ENCODE measurements around the gene LSS.

The LSS gene

GRCh38 chr21:46168659-46169386 lies 59.8 kb downstream of the LSS start:
- DNase-seq (ENCODE audit: low spot score) = no peak

- no peak for DNase-seq (ENCODE audit: low spot score)
Measured at GRCh38 chr21:46168238-46168637, 60.3 kb downstream of the LSS start.

GRCh38 chr21:46165098-46165497 lies 63.5 kb downstream of the LSS start:
- no peak for DNase-seq (ENCODE audit: low spot score)

DNA sequence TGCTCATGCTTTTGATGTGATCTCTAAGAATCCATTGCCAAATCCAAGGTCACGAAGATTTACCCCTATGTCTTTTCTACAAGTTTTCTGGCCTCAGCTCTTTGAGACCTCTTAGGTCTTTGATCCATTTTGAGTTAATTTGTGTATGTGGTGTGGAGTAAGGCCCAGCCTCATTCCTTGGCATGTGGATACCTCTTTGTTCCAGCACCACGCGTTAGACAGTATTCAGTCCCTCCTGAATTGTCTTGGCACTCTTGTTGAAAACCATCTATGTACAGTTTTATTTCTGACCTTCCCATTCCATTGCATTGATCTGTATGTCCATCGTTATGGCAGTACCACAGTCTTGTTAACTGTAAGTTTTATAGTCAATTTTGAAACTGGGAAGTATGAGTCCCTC lies 65.2 kb downstream of the LSS start:
- DNase-seq (ENCODE audit: low spot score) = no peak

GRCh38 chr21:46161633-46162592 lies 66.7 kb downstream of the LSS start:
- no peak for DNase-seq (ENCODE audit: low spot score)

GRCh38 chr21:46160907-46161632 lies 67.5 kb downstream of the LSS start:
- no peak for DNase-seq (ENCODE audit: low spot score)

- no peak for DNase-seq (ENCODE audit: low spot score)
Measured at GRCh38 chr21:46160657-46160906, 68.0 kb downstream of the LSS start.

GRCh38 chr21:46159841-46160656 lies 68.5 kb downstream of the LSS start:
- no peak for DNase-seq (ENCODE audit: low spot score)

DNA sequence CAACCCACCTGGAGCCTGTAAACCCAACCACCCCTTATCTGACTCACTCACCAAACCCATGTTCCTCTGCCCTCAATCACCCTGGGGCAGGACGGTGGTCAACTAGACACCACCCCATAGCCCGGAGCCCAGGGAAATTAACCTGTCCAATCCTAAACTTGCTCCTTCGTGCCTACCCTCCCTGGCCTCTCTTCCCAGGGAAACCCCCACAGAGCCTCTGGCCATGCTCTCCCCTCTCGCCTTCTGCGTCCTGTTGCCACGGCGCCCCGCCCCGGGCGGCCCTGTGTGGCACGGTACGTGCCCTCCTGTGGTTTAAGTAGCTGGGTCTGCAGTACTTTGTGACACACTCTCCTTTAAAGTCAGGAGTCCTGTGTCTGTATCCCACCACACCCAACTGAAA lies 69.2 kb downstream of the LSS start:
- no peak for DNase-seq (ENCODE audit: low spot score)

GRCh38 chr21:46158666-46159300 lies 69.8 kb downstream of the LSS start:
- DNase-seq (ENCODE audit: low spot score) = no peak

GRCh38 chr21:46157987-46158451 lies 70.6 kb downstream of the LSS start:
- no peak for DNase-seq (ENCODE audit: low spot score)

DNA sequence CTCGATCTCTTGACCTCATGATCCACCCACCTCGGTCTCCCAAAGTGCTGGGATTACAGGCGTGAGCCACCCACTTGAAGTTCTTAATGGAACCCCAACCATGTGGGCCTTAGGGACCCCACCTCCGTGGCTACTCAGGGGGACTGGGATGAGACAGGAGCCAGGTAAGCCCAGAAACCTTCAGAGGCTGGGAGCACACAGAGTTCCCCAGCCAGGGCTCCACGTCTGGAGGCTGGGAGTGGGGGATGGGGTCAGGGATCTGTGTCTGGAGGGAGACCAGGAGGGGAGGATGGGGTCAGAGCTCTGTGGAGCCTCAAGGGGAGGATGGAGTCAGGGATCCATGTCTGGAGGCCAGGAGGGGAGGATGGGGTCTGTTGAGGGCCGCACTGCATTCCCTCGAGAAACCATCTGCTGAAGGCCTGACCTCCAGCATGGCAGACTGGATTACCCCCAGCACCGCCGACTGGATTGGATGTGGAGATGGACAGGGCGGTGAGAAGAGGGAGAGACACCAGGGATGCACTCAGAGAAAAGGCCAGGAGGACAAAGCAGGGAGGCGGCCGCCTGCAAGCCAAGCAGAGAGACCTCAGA lies 71.1 kb downstream of the LSS start:
- DNase-seq (ENCODE audit: low spot score) = no peak

GRCh38 chr21:46156678-46157077 lies 71.9 kb downstream of the LSS start:
- DNase-seq (ENCODE audit: low spot score) = no peak

DNA sequence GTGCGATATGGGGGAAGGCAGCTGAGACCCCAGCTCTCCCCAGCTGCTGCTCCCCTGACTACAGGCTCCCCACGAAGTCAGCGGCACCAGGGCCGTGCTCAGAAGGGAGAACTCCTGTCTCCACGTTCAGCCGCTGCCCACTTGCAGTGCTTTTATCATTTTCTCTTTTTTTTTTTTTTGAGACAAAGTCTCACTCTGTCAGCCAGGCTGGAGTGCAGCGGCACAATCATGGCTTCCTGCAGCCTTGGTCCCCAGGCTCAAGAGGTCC lies 72.3 kb downstream of the LSS start:
- DNase-seq (ENCODE audit: low spot score) = no peak

- DNase-seq (ENCODE audit: low spot score) = no peak
Measured at GRCh38 chr21:46155514-46156377, 72.8 kb downstream of the LSS start, which contains the start of gene FTCD. TSS of gene FTCD (minus strand) at chr21:46155579. CDS start at chr21:46155523, 56 bp downstream.

GRCh38 chr21:46154955-46155513 lies 73.5 kb downstream of the LSS start:
- no peak for DNase-seq (ENCODE audit: low spot score)

- no peak for DNase-seq (ENCODE audit: low spot score)
Measured at GRCh38 chr21:46154155-46154954, 74.2 kb downstream of the LSS start.

DNA sequence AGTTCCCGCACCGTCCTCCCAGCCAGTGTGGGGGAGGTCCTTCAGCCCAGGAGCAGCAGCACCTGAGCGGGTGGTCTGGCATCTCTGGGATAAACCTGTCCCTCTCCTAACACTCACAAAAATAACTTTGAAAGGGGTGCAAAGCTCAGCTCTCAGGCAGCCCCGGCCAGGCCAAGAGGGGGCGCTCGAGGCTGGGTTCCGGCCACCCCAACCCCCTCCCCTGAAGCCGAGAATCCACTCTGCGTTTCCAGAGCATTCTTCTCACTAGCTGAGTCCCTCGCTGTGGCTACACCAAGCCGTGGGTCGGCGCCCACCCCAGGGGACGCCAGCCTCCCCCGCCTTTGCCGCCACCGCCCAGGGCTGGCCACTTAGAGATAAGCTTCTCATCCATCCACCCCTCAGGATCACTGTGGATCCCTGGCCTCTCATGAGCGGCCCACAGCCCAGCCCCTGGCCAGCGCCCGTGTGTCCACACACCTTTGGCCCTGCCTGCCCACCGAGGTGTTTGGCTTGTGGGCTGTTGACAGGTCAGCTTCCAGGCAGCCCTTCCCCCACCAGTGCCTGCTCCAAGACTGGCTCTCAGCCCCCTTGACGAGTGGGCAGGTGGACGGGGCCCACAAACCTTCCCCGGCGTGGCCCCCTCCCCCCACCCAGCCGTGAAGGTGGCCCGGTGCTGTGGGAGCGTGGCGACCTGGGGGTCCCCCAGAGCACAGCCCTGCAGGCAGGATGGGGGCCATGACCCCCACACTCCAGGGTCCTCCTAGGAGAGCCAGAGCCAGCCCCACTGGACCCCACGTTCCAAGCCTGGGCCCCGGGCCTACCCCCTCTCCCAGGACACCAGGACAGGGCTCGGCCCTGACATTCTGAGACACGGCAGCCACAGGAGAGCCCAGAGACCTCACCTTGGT lies 75.1 kb downstream of the LSS start:
- peak; percentile 44 for DNase-seq (ENCODE audit: low spot score)
